ENCODE results near the gene AP2A2.

DNA sequence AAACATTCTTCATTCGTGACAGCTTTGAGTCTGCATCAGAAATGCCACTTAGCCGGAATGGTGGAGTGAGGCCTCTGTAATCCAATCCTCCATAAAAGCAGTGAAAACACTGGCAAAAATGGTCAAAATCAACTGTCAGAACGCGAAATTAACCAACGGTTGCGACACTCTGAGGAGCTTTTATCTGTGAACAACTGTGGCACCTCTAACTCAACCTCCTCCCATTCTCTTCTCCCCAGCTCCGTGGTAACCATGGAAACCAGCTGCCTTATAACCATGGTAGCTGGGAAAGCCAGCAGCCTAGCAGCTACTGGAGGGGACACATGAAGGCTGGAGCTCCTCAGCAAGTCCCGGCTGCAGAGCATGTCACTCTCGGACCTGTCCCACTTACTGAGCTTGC lies 20.3 kb downstream of the AP2A2 start:
- TF ChIP-seq, protein P1, sequence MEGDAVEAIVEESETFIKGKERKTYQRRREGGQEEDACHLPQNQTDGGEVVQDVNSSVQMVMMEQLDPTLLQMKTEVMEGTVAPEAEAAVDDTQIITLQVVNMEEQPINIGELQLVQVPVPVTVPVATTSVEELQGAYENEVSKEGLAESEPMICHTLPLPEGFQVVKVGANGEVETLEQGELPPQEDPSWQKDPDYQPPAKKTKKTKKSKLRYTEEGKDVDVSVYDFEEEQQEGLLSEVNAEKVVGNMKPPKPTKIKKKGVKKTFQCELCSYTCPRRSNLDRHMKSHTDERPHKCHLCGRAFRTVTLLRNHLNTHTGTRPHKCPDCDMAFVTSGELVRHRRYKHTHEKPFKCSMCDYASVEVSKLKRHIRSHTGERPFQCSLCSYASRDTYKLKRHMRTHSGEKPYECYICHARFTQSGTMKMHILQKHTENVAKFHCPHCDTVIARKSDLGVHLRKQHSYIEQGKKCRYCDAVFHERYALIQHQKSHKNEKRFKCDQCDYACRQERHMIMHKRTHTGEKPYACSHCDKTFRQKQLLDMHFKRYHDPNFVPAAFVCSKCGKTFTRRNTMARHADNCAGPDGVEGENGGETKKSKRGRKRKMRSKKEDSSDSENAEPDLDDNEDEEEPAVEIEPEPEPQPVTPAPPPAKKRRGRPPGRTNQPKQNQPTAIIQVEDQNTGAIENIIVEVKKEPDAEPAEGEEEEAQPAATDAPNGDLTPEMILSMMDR (IDR thresholded peaks at IDR 0.05): no peak
- no peak for TF ChIP-seq POLR2A (IDR thresholded peaks at IDR 0.05)

All from vagina (tissue), 2 donors.